Endodermal cell (in vitro differentiated cells): Measurements from ENCODE around the gene CIB4. TPM values are rescaled to one million over a fixed set of nuclear protein-coding genes. Genes with fewer than 3 reads are reported as not detected.

Source experiments
- DNase-seq: peaks from one replicate; pipeline ENCODE4 v3.0.0-alpha.2; 2017
- H3K27ac ChIP-seq: 2 replicates; pipeline ENCODE4 v1.5.1; 2013; ENCODE audit warnings: mild to moderate bottlenecking, low read depth, low read length, moderate library complexity
- H3K27me3 ChIP-seq: 2 replicates; pipeline ENCODE4 v1.6.1; 2013; ENCODE audit warnings: mild to moderate bottlenecking, low read length, moderate library complexity; ENCODE audit not compliant: insufficient read depth, control insufficient read depth, poor library complexity, severe bottlenecking
- H3K36me3 ChIP-seq: 2 replicates; pipeline ENCODE4 v1.7.0; 2013; ENCODE audit warnings: mild to moderate bottlenecking, low read length, moderate library complexity; ENCODE audit not compliant: control insufficient read depth, insufficient read depth
- H3K4me1 ChIP-seq: one replicate; pipeline ENCODE4 v1.7.0; 2013; ENCODE audit warnings: low read length; ENCODE audit not compliant: control insufficient read depth, insufficient read depth
- H3K4me3 ChIP-seq: 2 replicates; pipeline ENCODE4 v1.5.1; 2013; ENCODE audit warnings: mild to moderate bottlenecking, low read length, moderate library complexity
- H3K9ac ChIP-seq: 2 replicates; pipeline ENCODE4 v1.6.1; 2013; ENCODE audit warnings: mild to moderate bottlenecking, low read length, moderate library complexity; ENCODE audit not compliant: poor library complexity, severe bottlenecking; ENCODE audit errors: extremely low read depth
- H3K9me3 ChIP-seq: 2 replicates; pipeline ENCODE4 v1.6.1; 2013; ENCODE audit warnings: mild to moderate bottlenecking, low read length, moderate library complexity; ENCODE audit not compliant: control insufficient read depth
- H3K27ac Mint-ChIP-seq: 2 replicates; pipeline ENCODE4 v1.8.0; 2020; ENCODE audit warnings: mixed read lengths
- H3K27me3 Mint-ChIP-seq: 2 replicates; pipeline ENCODE4 v1.8.0; 2021; ENCODE audit warnings: mild to moderate bottlenecking, mixed read lengths; ENCODE audit not compliant: insufficient read depth
- H3K36me3 Mint-ChIP-seq: 2 replicates; pipeline ENCODE4 v1.8.0; 2020; ENCODE audit warnings: low read depth, mixed read lengths
- H3K4me1 Mint-ChIP-seq: 2 replicates; pipeline ENCODE4 v1.8.0; 2020; ENCODE audit warnings: mixed read lengths
- H3K4me3 Mint-ChIP-seq: 2 replicates; pipeline ENCODE4 v1.8.0; 2020; ENCODE audit warnings: mild to moderate bottlenecking, moderate library complexity, mixed read lengths
- H3K9me3 Mint-ChIP-seq: 2 replicates; pipeline ENCODE4 v1.8.0; 2020; ENCODE audit warnings: mild to moderate bottlenecking, mixed read lengths
- CTCF ChIP-seq: fragments of 200-600 bp; sonication (generic); conservative IDR thresholded peaks from 2 replicates; pipeline ENCODE4 v1.5.0; 2021; ENCODE audit warnings: antibody characterized with exemption, mild to moderate bottlenecking
- WGBS, 2 experiments: methylation state at CpG; one replicate each; pipeline versions ENCODE4 v1.1.5 to v1.1.7; 2013; ENCODE audit warnings: missing lambda C conversion rate in 2 of 2, mixed read lengths in 1 of 2; ENCODE audit not compliant: insufficient coverage in 1 of 2, insufficient read length in 1 of 2; 5-methylcytosine and 5-hydroxymethylcytosine counted together
- total RNA-seq, 2 donors: library from RNA; stranded (reverse); fragmentation: NEBNext Ultra II Directional in 1 of 2; extraction: Animal tissue kit (Norgen Biotek cat#: 25700) in 1 of 2; gene quantifications; 2 replicates in 1 of 2; 3 replicates in 1 of 2; pipeline ENCODE4 v1.2.1, GENCODE V29; 2021

CIB4 gene
- total RNA-seq, 2 donors from 2014 or later, result not detected

DNA sequence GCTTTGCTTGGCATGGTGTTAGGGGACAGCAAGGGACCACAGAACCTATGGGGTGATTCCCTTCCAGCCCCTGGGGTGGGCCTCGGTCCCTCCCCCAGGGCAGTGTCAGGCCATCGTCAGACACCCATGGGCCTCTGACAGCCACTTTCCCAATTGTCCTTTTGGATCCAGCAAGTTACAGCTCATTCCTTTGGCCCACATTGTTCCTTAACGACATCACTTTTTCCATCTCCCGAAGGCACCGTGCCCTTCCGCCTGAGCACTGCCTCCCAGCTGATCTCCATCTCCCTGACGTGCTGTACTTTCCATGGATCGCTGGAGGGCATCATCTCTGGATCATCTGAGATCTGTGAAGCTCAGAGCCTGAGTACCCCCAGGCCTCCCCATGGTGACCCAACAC, 41.0 kb upstream of the CIB4 start:
- Mint-ChIP-seq H3K9me3 (peaks cover 7% of the 10 kb centered on the region), H3K4me1 (peaks cover 12% of the 10 kb centered on the region)
- WGBS, 2 experiments, result 92% methylated on average over 6 to 8 of the region's 8 CpGs

DNA sequence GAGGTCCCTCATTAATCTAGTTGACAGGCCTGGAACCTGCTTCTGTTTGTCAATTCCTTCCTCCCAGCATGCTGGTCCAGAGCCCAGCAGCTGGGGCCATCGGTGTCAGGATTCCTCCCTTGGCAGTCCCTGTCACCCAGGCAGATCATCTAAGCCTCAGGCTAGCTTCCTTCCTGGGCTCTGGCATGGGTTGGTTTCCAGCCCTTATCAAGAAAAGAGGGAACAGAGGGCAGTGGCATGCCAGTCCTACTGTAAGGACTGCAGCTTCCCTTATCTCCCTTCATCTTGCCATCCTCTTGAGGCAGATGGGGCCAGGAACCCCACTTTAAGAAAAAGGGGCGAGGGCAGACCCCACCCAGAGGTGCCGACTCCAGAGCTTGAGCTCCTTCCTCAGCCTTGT, 40.5 kb upstream of the CIB4 start:
- Histone ChIP-seq H3K9me3 (no peaks in the 10 kb centered on the region), H3K27me3 (peaks cover 27% of the 10 kb centered on the region), H3K4me1 (no peaks in the 10 kb centered on the region), H3K4me3 (no peak overlapping the region), H3K9ac (no peak overlapping the region), H3K27ac (no peak overlapping the region), H3K36me3 (no peaks in the 10 kb centered on the region)
- no peak overlapping the region for H3K27ac Mint-ChIP-seq
- H3K4me1 Mint-ChIP-seq, result peaks cover 8% of the 10 kb centered on the region
- H3K4me3 Mint-ChIP-seq, result no peak overlapping the region
- WGBS, 2 experiments, result 92 to 100% methylated on average over 1 to 3 of the region's 3 CpGs
- H3K9me3 Mint-ChIP-seq, result peaks cover 7% of the 10 kb centered on the region
- TF ChIP-seq CTCF, result no peak
- peaks cover 35% of the 10 kb centered on the region for H3K27me3 Mint-ChIP-seq
- DNase-seq, result peak; percentile 32
- H3K36me3 Mint-ChIP-seq, result no peaks in the 10 kb centered on the region

More for the DNA sequence above, 41.0 kb upstream of the CIB4 start:
- H3K36me3 Mint-ChIP-seq, result no peaks in the 10 kb centered on the region
- no peak overlapping the region for H3K4me3 Mint-ChIP-seq
- Histone ChIP-seq H3K9ac (no peak overlapping the region), H3K27me3 (peaks cover 32% of the 10 kb centered on the region), H3K9me3 (no peaks in the 10 kb centered on the region), H3K27ac (no peak overlapping the region), H3K4me3 (no peak overlapping the region), H3K36me3 (no peaks in the 10 kb centered on the region), H3K4me1 (no peaks in the 10 kb centered on the region)
- no peak for TF ChIP-seq CTCF
- peaks cover 39% of the 10 kb centered on the region for H3K27me3 Mint-ChIP-seq
- DNase-seq, result peak; percentile 32
- no peak overlapping the region for H3K27ac Mint-ChIP-seq

- H3K27ac Mint-ChIP-seq, result no peak overlapping the region
- DNase-seq, result peak; percentile 20
- no peaks in the 10 kb centered on the region for H3K4me1 ChIP-seq
- H3K27me3 Mint-ChIP-seq, result peaks cover 23% of the 10 kb centered on the region
- H3K4me1 Mint-ChIP-seq, result no peaks in the 10 kb centered on the region
- peaks cover 7% of the 10 kb centered on the region for H3K9me3 Mint-ChIP-seq
- no peaks in the 10 kb centered on the region for H3K36me3 ChIP-seq
- H3K27ac ChIP-seq, result no peak overlapping the region
- no peak overlapping the region for H3K9ac ChIP-seq
- H3K4me3 ChIP-seq, result no peak overlapping the region
- H3K27me3 ChIP-seq, result peaks cover 22% of the 10 kb centered on the region
- WGBS, 2 experiments, result 86 to 88% methylated on average over 3 to 4 of the region's 4 CpGs
- H3K36me3 Mint-ChIP-seq, result no peaks in the 10 kb centered on the region
- no peak overlapping the region for H3K4me3 Mint-ChIP-seq
- TF ChIP-seq CTCF, result no peak
- no peaks in the 10 kb centered on the region for H3K9me3 ChIP-seq
These were observed 38.7 kb upstream of the CIB4 start for GRCh38 chr2:26679867-26680266.
